ENCODE measurements around the gene AMOTL2.
A peak's percentile ranks its signal among the peaks of the same experiment; 100 is the strongest.

AMOTL2 gene

GRCh38 chr3:134364936-134365765 lies 9.1 kb downstream of the AMOTL2 start:
- no peak for DNase-seq
- Mint-ChIP-seq H3K27me3 (peaks cover 40% of the 10 kb centered on the region), H3K4me1 (peaks cover 27% of the 10 kb centered on the region), H3K27ac (no peak overlapping the region), H3K9me3 (no peaks in the 10 kb centered on the region), H3K4me3 (peak overlapping the region; percentile 42 to 67)
- peak; percentile 3 for ATAC-seq

- Mint-ChIP-seq H3K27me3 (peaks cover 39% of the 10 kb centered on the region), H3K4me3 (peak overlapping the region; percentile 48 to 67), H3K27ac (no peak overlapping the region), H3K9me3 (no peaks in the 10 kb centered on the region), H3K4me1 (peaks cover 27% of the 10 kb centered on the region)
- ATAC-seq: peak; percentile 45
- DNase-seq: no peak
Observed at GRCh38 chr3:134364061-134364935, 9.9 kb downstream of the AMOTL2 start.

- H3K9me3 Mint-ChIP-seq: no peaks in the 10 kb centered on the region
- ATAC-seq (no peak), DNase-seq (no peak)
- H3K27ac Mint-ChIP-seq: no peak overlapping the region
- H3K4me3 Mint-ChIP-seq: peak overlapping the region in 1 of 2 donors; percentile 67
- peaks cover 34% of the 10 kb centered on the region for H3K27me3 Mint-ChIP-seq
- H3K4me1 Mint-ChIP-seq: peaks cover 27% of the 10 kb centered on the region
Observed at GRCh38 chr3:134363381-134363755, 10.9 kb downstream of the AMOTL2 start.

DNA sequence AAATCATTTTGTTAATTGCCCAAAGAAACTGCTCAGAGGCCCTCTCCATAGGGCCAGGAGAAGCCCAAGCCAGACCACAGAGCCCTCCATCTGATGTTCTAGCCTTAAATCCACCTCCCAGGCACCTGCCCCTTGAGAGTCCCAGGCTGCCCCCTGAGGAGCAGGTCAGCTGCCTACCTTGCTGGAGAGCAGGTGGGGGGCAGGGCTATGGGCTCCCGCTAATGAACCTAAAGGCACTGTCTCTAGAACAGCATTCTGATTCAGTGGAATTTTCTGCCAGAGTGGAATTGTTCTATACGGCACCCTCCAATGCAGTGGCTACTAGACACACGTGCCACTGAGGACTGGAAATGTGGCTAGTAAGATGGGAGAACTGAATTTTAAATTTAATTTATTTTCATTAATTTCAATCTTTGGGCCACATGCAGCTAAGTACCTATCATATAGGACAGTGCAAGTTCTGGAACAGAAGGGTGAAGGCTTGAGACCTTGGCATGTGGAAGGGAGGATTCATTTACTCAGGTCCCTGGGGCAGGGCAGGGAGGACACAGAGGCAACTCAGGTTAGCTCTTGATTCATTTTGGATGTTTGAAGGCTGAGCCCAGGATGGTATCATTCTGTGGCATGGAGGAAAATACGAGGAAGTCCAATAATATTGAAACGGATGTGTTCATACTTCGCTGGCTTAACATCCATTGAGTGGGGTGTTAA lies 11.4 kb downstream of the AMOTL2 start:
- Mint-ChIP-seq H3K4me1 (peaks cover 27% of the 10 kb centered on the region), H3K27me3 (peaks cover 34% of the 10 kb centered on the region), H3K27ac (no peak overlapping the region), H3K9me3 (no peaks in the 10 kb centered on the region), H3K4me3 (peak overlapping the region in 1 of 2 donors; percentile 67)
- ATAC-seq (no peak), DNase-seq (no peak)

DNA sequence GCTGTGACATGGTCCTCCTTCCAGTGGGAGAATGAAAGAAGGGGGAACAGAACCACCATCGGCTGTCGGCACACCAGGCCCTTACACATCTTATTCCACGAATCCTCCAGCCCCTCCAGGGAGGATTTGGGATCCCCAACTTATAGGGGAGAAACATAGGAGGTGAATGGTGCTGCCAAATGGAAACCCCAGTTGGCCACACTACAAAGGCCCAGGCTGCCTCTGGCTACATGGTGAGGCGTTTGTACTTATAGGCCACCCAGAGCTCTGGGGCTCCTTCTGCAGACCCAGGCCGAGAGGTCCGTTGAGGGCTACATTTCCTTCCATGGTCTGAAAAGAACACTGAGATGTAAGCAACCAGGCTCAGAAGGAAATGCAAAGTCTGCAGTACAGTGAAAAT lies 12.0 kb downstream of the AMOTL2 start:
- DNase-seq (no peak), ATAC-seq (no peak)
- peaks cover 34% of the 10 kb centered on the region for H3K27me3 Mint-ChIP-seq
- H3K27ac Mint-ChIP-seq: no peak overlapping the region
- H3K4me1 Mint-ChIP-seq: peaks cover 27% of the 10 kb centered on the region
- H3K4me3 Mint-ChIP-seq: no peak overlapping the region
- H3K9me3 Mint-ChIP-seq: no peaks in the 10 kb centered on the region

DNA sequence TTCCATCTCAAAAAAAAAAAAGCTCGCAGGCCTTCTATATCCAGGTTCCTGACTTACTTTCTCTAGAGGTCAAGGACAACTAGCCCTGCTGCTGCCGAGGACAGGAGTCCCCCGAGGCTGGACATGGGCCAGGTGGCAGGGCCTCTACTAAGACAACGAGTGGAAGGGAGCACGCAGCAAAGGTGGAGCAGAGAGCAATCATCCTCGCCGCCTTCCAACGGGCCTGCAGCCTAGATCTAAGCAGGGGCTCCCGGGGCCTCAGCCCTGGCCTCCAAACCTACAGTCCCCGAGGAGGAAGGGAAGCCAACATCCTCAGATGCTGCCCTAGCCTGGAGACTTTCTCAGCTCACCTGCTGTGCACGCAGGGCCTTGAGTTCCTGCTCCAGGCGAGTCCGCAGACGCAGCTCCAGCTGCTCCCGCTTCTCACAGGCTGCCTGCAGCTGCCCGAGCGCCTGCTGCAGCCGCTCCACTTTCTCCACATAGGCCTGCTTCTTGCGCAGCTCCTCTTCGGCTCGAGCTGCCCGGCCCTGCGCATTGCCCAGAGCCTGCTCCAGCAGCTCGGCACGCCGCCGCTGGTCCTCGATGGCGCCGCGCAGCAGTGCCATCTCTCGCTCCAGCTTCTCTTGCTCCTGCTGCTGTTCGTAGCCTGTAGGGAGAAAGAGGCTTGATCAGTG lies 12.9 kb downstream of the AMOTL2 start:
- ATAC-seq: no peak
- Mint-ChIP-seq H3K4me1 (peaks cover 27% of the 10 kb centered on the region), H3K27ac (peak overlapping the region in 1 of 2 donors; percentile 37), H3K4me3 (no peak overlapping the region), H3K27me3 (peaks cover 34% of the 10 kb centered on the region), H3K9me3 (no peaks in the 10 kb centered on the region)
- DNase-seq: no peak

GRCh38 chr3:134360046-134360445 lies 14.2 kb downstream of the AMOTL2 start:
- ATAC-seq (no peak), DNase-seq (no peak)
- no peak overlapping the region for H3K27ac Mint-ChIP-seq
- peaks cover 22% of the 10 kb centered on the region for H3K4me1 Mint-ChIP-seq
- peaks cover 28% of the 10 kb centered on the region for H3K27me3 Mint-ChIP-seq
- no peaks in the 10 kb centered on the region for H3K9me3 Mint-ChIP-seq
- H3K4me3 Mint-ChIP-seq: no peak overlapping the region

GRCh38 chr3:134359121-134360010 lies 14.9 kb downstream of the AMOTL2 start:
- H3K9me3 Mint-ChIP-seq: no peaks in the 10 kb centered on the region
- DNase-seq: no peak
- peaks cover 21% of the 10 kb centered on the region for H3K27me3 Mint-ChIP-seq
- H3K4me3 Mint-ChIP-seq: no peak overlapping the region
- peaks cover 15% of the 10 kb centered on the region for H3K4me1 Mint-ChIP-seq
- ATAC-seq: no peak
- H3K27ac Mint-ChIP-seq: no peak overlapping the region

DNA sequence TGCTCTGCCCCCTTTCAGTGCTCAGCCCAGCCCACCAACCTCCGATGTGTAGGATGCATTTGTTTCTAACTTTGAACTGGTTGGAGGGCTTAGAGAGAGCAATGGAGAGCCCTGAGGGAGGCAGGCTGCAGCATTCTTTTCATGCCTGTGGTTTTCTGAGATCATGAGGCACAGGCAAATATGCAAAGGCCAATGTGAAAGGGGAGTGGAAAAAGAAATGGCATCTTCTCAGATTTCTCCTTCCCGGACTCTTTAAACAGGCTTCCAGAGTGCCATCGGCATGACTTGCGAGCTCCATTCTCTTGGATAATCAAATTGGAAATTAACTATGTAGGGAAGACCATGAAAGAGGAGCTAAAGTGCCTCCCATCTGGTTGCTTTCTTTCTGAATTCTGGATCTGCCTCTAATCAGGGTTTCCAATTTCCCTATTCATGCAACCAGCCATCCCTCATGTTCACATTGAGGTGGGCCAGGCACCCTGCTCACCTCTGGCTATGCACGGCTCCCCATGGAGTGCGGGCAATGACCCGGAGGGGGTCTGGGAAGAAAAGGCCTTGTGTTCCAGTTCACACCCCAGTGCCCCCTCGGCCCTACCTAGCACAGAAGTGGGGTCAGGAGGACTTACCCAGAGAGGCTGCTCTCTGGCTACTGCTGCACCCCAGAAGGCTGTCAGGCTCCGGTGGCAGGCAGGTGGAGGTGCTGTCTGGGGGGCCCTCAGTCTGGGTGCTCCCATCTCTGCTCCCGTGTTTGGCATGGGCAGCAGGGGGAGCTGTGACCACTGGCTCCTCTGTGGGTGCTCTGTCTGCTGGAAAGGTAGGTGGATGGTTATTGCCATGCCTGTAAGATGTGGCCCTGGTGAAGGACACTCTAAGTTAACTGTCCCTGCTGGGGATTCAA lies 16.1 kb downstream of the AMOTL2 start:
- H3K4me1 Mint-ChIP-seq: peaks cover 3% of the 10 kb centered on the region
- ATAC-seq: peak; percentile 44
- H3K27ac Mint-ChIP-seq: peak overlapping the region; percentile 30 to 71
- H3K9me3 Mint-ChIP-seq: no peaks in the 10 kb centered on the region
- peaks cover 11% of the 10 kb centered on the region for H3K27me3 Mint-ChIP-seq
- H3K4me3 Mint-ChIP-seq: no peak overlapping the region
- DNase-seq: no peak

- DNase-seq: no peak
- Mint-ChIP-seq H3K27ac (no peak overlapping the region), H3K4me3 (no peak overlapping the region), H3K9me3 (no peaks in the 10 kb centered on the region), H3K4me1 (no peaks in the 10 kb centered on the region), H3K27me3 (peaks cover 7% of the 10 kb centered on the region)
- no peak for ATAC-seq
Observed at GRCh38 chr3:134357261-134357913, 16.9 kb downstream of the AMOTL2 start.

- H3K4me3 Mint-ChIP-seq: no peak overlapping the region
- no peak for ATAC-seq
- no peaks in the 10 kb centered on the region for H3K9me3 Mint-ChIP-seq
- peaks cover 7% of the 10 kb centered on the region for H3K27me3 Mint-ChIP-seq
- H3K27ac Mint-ChIP-seq: no peak overlapping the region
- no peaks in the 10 kb centered on the region for H3K4me1 Mint-ChIP-seq
- no peak for DNase-seq
Observed at GRCh38 chr3:134356411-134357040, 17.7 kb downstream of the AMOTL2 start.

DNA sequence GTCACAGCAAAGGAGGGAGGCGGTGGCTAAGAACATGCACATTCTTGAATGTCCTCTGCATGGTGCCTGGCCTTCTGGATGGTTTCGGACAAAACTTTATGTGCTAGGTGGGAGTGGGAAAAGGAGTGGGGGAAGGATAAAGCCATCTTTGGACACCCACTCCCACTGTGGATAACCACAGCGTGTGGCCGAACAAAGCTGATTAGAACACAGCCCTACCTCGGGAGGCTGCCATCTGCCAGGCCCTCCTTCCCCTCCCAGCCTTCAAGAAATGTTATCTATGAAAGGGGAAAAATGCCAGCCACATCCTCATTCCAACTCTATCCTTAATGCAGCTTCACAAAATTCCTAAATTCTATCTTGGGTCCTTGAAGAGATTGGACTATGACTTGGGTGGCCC lies 18.8 kb downstream of the AMOTL2 start:
- H3K4me1 Mint-ChIP-seq: no peaks in the 10 kb centered on the region
- H3K4me3 Mint-ChIP-seq: no peak overlapping the region
- ATAC-seq (no peak), DNase-seq (no peak)
- no peak overlapping the region for H3K27ac Mint-ChIP-seq
- H3K27me3 Mint-ChIP-seq: peaks cover 6% of the 10 kb centered on the region
- H3K9me3 Mint-ChIP-seq: no peaks in the 10 kb centered on the region
